Testis (tissue), 3 donors: ENCODE measurements around the gene NLRP3. TPM values are rescaled to one million over a fixed set of nuclear protein-coding genes. Genes with fewer than 3 reads are reported as not detected.

Experiments used
- DNase-seq: peaks from one replicate; pipeline ENCODE4 v3.0.0-alpha.2; 2019
- H3K27ac ChIP-seq, 2 donors: fragments of 200-600 bp; sonication (generic); one replicate each; pipeline ENCODE4 v1.5.1; 2019
- H3K27me3 ChIP-seq: fragments of 200-600 bp; sonication (generic); one replicate; pipeline ENCODE4 v1.5.1; 2019
- H3K36me3 ChIP-seq: fragments of 200-600 bp; sonication (generic); one replicate; pipeline ENCODE4 v1.5.1; 2017; ENCODE audit warnings: low read depth; ENCODE audit errors: missing control alignments
- H3K4me1 ChIP-seq: fragments of 200-600 bp; sonication (generic); one replicate; pipeline ENCODE4 v1.5.1; 2019
- H3K4me3 ChIP-seq, 2 donors: fragments of 200-600 bp; sonication (generic); one replicate each; pipeline ENCODE4 v1.5.1; 2017 to 2019
- H3K9me3 ChIP-seq: fragments of 200-600 bp; sonication (generic); one replicate; pipeline ENCODE4 v1.5.1; 2017
- CTCF ChIP-seq, 3 experiments: fragments of 450-650 bp in 2 of 3; fragments of 200-600 bp in 1 of 3; sonication (generic) in 1 of 3; IDR thresholded peaks; one replicate each; pipeline ENCODE4 v1.5.1; 2016 to 2019; ENCODE audit warnings: antibody characterized with exemption in 3 of 3, mild to moderate bottlenecking in 2 of 3, moderate library complexity in 1 of 3
- POLR2A ChIP-seq: fragments of 450-650 bp; IDR thresholded peaks from one replicate; pipeline ENCODE4 v1.6.1; 2017; ENCODE audit warnings: antibody characterized with exemption, mild to moderate bottlenecking, moderate library complexity
- WGBS, 2 donors: methylation state at CpG; one replicate each; pipeline ENCODE4 v1.1.5; 2018; 5-methylcytosine and 5-hydroxymethylcytosine counted together
- intact Hi-C: fragments of 100-400 bp; cut with DNase I; formaldehyde crosslinking; loops from one replicate; pipeline ENCODE4 v1.15.1; 2023; ENCODE audit warnings: low total_unique reads
- polyA plus RNA-seq: library from polyadenylated mRNA; stranded (reverse); fragments of 350-450 nt; fragmentation: Illumina TruSeq; extraction: RNeasy Lipid Tissue Mini Kit (QIAGEN cat#74804); gene quantifications from one replicate; pipeline ENCODE4 v1.2.3, GENCODE V29; 2014; ENCODE audit warnings: low read depth, low replicate concordance; ENCODE audit not compliant: insufficient read depth
- total RNA-seq, 2 donors: library from RNA; depleted of rRNA; stranded (reverse); fragments of >200 nt; gene quantifications; one replicate each; pipeline ENCODE4 v1.2.3, GENCODE V29; 2016

NLRP3 gene
- total and polyA plus RNA-seq, 3 donors from 2014 or later: 0.31 to 1.4 (median 0.92) TPM

GRCh38 chr1:247402120-247402675 lies 13.8 kb upstream of the NLRP3 start:
- Histone ChIP-seq H3K27me3 (no peaks in the 10 kb centered on the region), H3K9me3 (no peaks in the 10 kb centered on the region), H3K36me3 (no peaks in the 10 kb centered on the region), H3K4me1 (no peaks in the 10 kb centered on the region), H3K27ac (no peak overlapping the region), H3K4me3 (no peak overlapping the region)
- intact Hi-C loops: no loop called here
- no peak for DNase-seq
- no peak for TF ChIP-seq CTCF (IDR thresholded peaks at IDR 0.05)
- TF ChIP-seq POLR2A: no peak
- 73 to 86% methylated on average over 7 of the region's 7 CpGs for WGBS, 2 donors

GRCh38 chr1:247406014-247406656 lies 9.8 kb upstream of the NLRP3 start:
- no peaks in the 10 kb centered on the region for H3K36me3 ChIP-seq
- no peak overlapping the region for H3K4me3 ChIP-seq
- intact Hi-C loops: no loop called here
- WGBS, 2 donors: 84 to 89% methylated on average over 29 to 40 of the region's 40 CpGs
- H3K9me3 ChIP-seq: no peaks in the 10 kb centered on the region
- no peak overlapping the region for H3K27ac ChIP-seq
- H3K4me1 ChIP-seq: no peaks in the 10 kb centered on the region
- TF ChIP-seq CTCF (IDR thresholded peaks at IDR 0.05): no peak
- TF ChIP-seq POLR2A: no peak
- no peak for DNase-seq
- no peaks in the 10 kb centered on the region for H3K27me3 ChIP-seq

- Histone ChIP-seq H3K4me3 (no peak overlapping the region), H3K9me3 (no peaks in the 10 kb centered on the region), H3K27me3 (no peaks in the 10 kb centered on the region), H3K4me1 (no peaks in the 10 kb centered on the region), H3K27ac (no peak overlapping the region), H3K36me3 (no peaks in the 10 kb centered on the region)
- TF ChIP-seq CTCF (IDR thresholded peaks at IDR 0.05) (no peak), POLR2A (no peak)
- peak; percentile 26 for DNase-seq
- WGBS, 2 donors: 69 to 84% methylated on average over 10 of the region's 10 CpGs
- intact Hi-C loops: no loop called here
These were observed 8.8 kb upstream of the NLRP3 start for GRCh38 chr1:247407180-247407616.

GRCh38 chr1:247408100-247408499 lies 7.9 kb upstream of the NLRP3 start:
- Histone ChIP-seq H3K27ac (no peak overlapping the region), H3K36me3 (no peaks in the 10 kb centered on the region), H3K9me3 (no peaks in the 10 kb centered on the region), H3K4me1 (no peaks in the 10 kb centered on the region), H3K27me3 (no peaks in the 10 kb centered on the region), H3K4me3 (no peak overlapping the region)
- 75 to 76% methylated on average over 5 of the region's 5 CpGs for WGBS, 2 donors
- intact Hi-C loops: no loop called here
- TF ChIP-seq CTCF (IDR thresholded peaks at IDR 0.05) (no peak), POLR2A (no peak)
- no peak for DNase-seq
